ENCODE measurements around the gene ADAP2. TPM values are rescaled to one million over a fixed set of nuclear protein-coding genes. Genes with fewer than 3 reads are reported as not detected.

The ADAP2 gene
- total and polyA plus RNA-seq, 3 donors from 2014 or later, result 3.5 to 7.1 (median 6.4) TPM

DNA sequence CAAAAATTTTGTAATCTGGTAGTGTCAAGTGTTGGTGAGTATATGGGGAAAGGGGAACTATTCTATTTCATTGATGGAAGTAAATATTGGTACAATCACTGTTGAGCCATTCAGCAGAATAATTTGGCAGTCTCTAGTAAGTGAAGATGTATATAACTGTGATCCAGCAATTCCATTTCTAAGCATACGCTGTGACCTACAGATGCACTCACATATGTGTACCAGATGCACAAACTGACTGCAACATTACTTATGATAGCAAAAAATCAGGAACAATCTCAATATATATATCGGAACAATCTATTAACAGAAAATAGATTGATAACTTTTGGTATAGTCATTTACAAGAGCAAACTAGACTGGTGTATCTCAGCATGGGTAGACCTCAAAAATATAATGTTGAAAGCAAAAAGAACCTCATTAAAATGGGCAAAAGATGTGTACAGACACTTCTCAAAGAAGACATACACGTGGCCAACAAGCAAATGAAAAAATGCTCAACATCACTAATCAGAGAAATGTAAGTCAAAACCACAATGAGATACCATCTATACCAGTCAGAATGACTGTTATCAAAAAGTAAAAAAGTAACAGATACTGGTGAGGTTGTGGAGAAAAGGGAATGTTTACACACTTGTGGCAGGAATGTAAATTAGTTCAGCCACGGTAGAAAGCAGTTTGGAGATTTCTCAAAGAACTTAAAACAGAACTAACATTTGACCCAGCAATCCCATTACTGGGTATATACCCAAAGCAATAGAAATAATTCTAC lies 20.7 kb downstream of the ADAP2 start:
- Histone ChIP-seq H3K27me3 (no peaks in the 10 kb centered on the region), H3K36me3 (ENCODE audit: low read depth, missing control alignments) (no peaks in the 10 kb centered on the region), H3K4me1 (no peaks in the 10 kb centered on the region), H3K9me3 (no peaks in the 10 kb centered on the region), H3K27ac (no peak overlapping the region), H3K4me3 (no peak overlapping the region)
- no peak for DNase-seq
- no peak for TF ChIP-seq POLR2A (IDR thresholded peaks at IDR 0.05)
- TF ChIP-seq, protein P1, sequence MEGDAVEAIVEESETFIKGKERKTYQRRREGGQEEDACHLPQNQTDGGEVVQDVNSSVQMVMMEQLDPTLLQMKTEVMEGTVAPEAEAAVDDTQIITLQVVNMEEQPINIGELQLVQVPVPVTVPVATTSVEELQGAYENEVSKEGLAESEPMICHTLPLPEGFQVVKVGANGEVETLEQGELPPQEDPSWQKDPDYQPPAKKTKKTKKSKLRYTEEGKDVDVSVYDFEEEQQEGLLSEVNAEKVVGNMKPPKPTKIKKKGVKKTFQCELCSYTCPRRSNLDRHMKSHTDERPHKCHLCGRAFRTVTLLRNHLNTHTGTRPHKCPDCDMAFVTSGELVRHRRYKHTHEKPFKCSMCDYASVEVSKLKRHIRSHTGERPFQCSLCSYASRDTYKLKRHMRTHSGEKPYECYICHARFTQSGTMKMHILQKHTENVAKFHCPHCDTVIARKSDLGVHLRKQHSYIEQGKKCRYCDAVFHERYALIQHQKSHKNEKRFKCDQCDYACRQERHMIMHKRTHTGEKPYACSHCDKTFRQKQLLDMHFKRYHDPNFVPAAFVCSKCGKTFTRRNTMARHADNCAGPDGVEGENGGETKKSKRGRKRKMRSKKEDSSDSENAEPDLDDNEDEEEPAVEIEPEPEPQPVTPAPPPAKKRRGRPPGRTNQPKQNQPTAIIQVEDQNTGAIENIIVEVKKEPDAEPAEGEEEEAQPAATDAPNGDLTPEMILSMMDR (IDR thresholded peaks at IDR 0.05), result no peak
- WGBS, 2 donors, result 71 to 77% methylated on average over 4 of the region's 4 CpGs
- intact Hi-C loops (cut with DNase I; ENCODE audit: low total_unique reads), result no loop called here

DNA sequence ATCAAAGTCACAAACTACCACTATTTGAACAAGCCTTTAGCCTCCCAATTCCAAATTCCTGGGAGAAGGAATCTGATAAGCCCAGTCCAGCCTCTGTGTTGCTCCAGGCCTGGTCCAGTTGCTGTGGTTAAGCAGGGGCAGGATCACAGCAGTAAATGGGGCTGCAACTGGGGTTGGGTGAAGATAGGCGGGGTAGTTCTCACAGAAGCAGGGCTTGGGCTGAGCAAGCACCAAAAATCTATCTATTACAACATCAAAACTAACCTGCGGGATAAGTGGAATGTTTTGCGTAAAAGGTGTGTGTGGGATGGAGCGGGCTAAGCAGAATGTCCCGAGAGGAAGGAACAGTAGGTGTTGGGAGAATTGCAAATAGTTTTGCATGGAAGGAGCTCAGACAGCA lies 26.1 kb downstream of the ADAP2 start:
- H3K9me3 ChIP-seq, result no peaks in the 10 kb centered on the region
- H3K36me3 ChIP-seq (ENCODE audit: low read depth, missing control alignments), result no peaks in the 10 kb centered on the region
- H3K27me3 ChIP-seq, result no peaks in the 10 kb centered on the region
- intact Hi-C loops (cut with DNase I; ENCODE audit: low total_unique reads), result no loop called here
- no peaks in the 10 kb centered on the region for H3K4me1 ChIP-seq
- no peak for TF ChIP-seq POLR2A (IDR thresholded peaks at IDR 0.05)
- TF ChIP-seq, protein P1 (IDR thresholded peaks at IDR 0.05), result no peak
- H3K27ac ChIP-seq, result no peak overlapping the region
- WGBS, 2 donors, result 96 to 98% methylated on average over 5 of the region's 5 CpGs
- DNase-seq, result no peak
- no peak overlapping the region for H3K4me3 ChIP-seq

DNA sequence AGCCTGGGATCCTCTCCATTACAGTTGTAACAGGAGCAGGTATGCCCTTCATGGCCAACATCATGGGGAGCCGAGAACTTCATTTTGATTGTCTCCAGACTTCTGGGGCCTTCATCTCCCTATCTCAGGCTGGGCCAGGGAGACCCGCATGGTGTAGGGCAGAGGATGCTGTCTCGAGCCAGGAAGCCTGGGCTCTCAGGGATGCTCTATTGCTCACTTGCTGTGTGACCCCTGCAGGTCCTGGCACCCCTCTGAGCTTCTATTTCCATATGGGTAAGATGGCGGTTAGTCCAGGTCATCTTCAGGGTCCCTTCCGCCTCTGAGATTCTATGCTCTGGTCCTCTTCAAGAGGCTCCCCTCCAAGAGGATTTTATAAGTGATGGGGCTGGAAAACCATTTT lies 28.4 kb downstream of the ADAP2 start:
- WGBS, 2 donors, result 86 to 99% methylated on average over 5 of the region's 5 CpGs
- H3K27ac ChIP-seq, result no peak overlapping the region
- no peaks in the 10 kb centered on the region for H3K36me3 ChIP-seq (ENCODE audit: low read depth, missing control alignments)
- no peak for TF ChIP-seq POLR2A (IDR thresholded peaks at IDR 0.05)
- TF ChIP-seq, protein P1 (IDR thresholded peaks at IDR 0.05), result no peak
- intact Hi-C loops (cut with DNase I; ENCODE audit: low total_unique reads), result no loop called here
- DNase-seq, result no peak
- H3K4me1 ChIP-seq, result peaks cover 3% of the 10 kb centered on the region
- H3K27me3 ChIP-seq, result no peaks in the 10 kb centered on the region
- no peak overlapping the region for H3K4me3 ChIP-seq
- H3K9me3 ChIP-seq, result no peaks in the 10 kb centered on the region

DNA sequence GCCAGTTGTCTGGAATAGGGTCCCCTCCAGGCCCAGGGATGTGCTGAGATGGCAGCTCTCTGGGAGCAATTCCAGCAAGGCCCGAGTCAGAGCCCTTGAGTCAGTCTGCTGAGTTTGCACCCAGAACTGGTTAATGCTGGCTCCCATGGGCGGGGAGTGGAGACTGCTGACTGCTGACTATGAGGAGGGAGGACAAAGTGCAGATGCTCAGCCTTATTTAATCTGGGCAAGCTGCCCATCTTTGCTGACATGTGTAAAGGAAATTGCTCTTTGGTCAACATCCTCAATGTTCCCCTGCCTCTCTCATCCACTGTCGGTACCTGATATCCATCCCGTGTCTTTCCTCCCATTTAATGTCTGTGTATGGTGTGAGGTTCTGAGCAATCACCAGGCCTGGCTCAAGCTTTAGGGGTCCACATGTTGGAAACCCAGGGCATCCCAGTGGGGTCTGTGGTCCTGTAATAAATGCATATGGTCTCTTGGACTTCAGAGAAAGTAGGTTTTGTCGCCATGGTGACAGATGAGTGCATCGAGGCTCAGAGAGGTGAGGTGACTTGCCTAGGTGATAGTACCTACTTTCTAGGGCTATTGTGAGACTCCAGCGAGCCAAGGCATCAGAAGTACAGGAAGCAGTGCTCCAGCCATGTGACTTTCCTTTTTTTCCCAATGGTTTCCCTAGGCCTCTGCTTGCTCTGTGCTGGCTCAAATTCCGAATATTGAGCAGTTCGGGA lies 29.1 kb downstream of the ADAP2 start:
- intact Hi-C loops (cut with DNase I; ENCODE audit: low total_unique reads), result no loop called here
- Histone ChIP-seq H3K9me3 (no peaks in the 10 kb centered on the region), H3K27ac (no peak overlapping the region), H3K27me3 (no peaks in the 10 kb centered on the region), H3K4me3 (no peak overlapping the region), H3K36me3 (ENCODE audit: low read depth, missing control alignments) (no peaks in the 10 kb centered on the region), H3K4me1 (peaks cover 3% of the 10 kb centered on the region)
- DNase-seq, result no peak
- WGBS, 2 donors, result 83% methylated on average over 6 to 9 of the region's 9 CpGs
- TF ChIP-seq POLR2A (IDR thresholded peaks at IDR 0.05), result no peak
- TF ChIP-seq, protein P1 (IDR thresholded peaks at IDR 0.05), result no peak

Measured in testis (tissue), 3 donors.